NCI-H524 treated with DMSO at 0.1 percent for 48 hours (cell line): Measurements from ENCODE around the gene STT3B.
"Not testable (repeated sequence)": the region's sequence is repeated elsewhere in the genome, so short reads cannot be mapped to it uniquely, and the experiment has no call there.

Source experiments
- DNase-seq: peaks from one replicate; lab custom pipeline; 2025; lab: John Stamatoyannopoulos, UW

STT3B gene

GRCh38 chr3:31532587-31533168 lies at the start of gene STT3B:
TSS of gene STT3B (plus strand) at chr3:31532925. CDS start at chr3:31532999, 74 bp downstream.
- DNase-seq = no peak

GRCh38 chr3:31483776-31484175 lies 48.9 kb upstream of the STT3B start:
- DNase-seq = no peak

- DNase-seq = no peak
These were observed 47.5 kb upstream of the STT3B start for GRCh38 chr3:31485196-31485595.

GRCh38 chr3:31486865-31487533 lies 45.7 kb upstream of the STT3B start:
- DNase-seq = no peak

GRCh38 chr3:31488475-31489017 lies 44.2 kb upstream of the STT3B start:
- DNase-seq = no peak

GRCh38 chr3:31490502-31490901 lies 42.2 kb upstream of the STT3B start:
- DNase-seq = no peak

- no peak for DNase-seq
These were observed 41.1 kb upstream of the STT3B start for GRCh38 chr3:31491660-31492059.

- no peak for DNase-seq
These were observed 39.6 kb upstream of the STT3B start for GRCh38 chr3:31493149-31493548.

GRCh38 chr3:31495971-31496665 lies 36.6 kb upstream of the STT3B start:
- no peak for DNase-seq

GRCh38 chr3:31498791-31499190 lies 33.9 kb upstream of the STT3B start:
- no peak for DNase-seq

- no peak for DNase-seq
These were observed 33.4 kb upstream of the STT3B start for GRCh38 chr3:31499281-31499680.

- DNase-seq = no peak
These were observed 29.9 kb upstream of the STT3B start for GRCh38 chr3:31502803-31503221.

- DNase-seq = no peak
These were observed 29.3 kb upstream of the STT3B start for GRCh38 chr3:31503456-31503855.

- no peak for DNase-seq
These were observed 28.5 kb upstream of the STT3B start for GRCh38 chr3:31504230-31504629.

GRCh38 chr3:31505371-31506048 lies 27.2 kb upstream of the STT3B start:
- no peak for DNase-seq

- not testable (repeated sequence) for DNase-seq
These were observed 26.2 kb upstream of the STT3B start for GRCh38 chr3:31506515-31506914.

GRCh38 chr3:31508452-31509146 lies 24.1 kb upstream of the STT3B start:
- no peak for DNase-seq

GRCh38 chr3:31509147-31509728 lies 23.5 kb upstream of the STT3B start:
- DNase-seq = no peak

- no peak for DNase-seq
These were observed 18.2 kb upstream of the STT3B start for GRCh38 chr3:31514570-31514969.

- no peak for DNase-seq
These were observed 17.0 kb upstream of the STT3B start for GRCh38 chr3:31515486-31516284.

GRCh38 chr3:31516757-31517156 lies 16.0 kb upstream of the STT3B start:
- no peak for DNase-seq
